HG02970 (cell line): ENCODE data around the gene OR6P1.

Experiments
- ATAC-seq: cut with Tn5 transposase; IDR thresholded peaks from one replicate; pipeline ENCODE4 v1.9.1; 2021; ENCODE audit warnings: mild to moderate bottlenecking, moderate library complexity, moderate number of reproducible peaks; ENCODE audit not compliant: unreplicated experiment, low FRiP score

Gene OR6P1

DNA sequence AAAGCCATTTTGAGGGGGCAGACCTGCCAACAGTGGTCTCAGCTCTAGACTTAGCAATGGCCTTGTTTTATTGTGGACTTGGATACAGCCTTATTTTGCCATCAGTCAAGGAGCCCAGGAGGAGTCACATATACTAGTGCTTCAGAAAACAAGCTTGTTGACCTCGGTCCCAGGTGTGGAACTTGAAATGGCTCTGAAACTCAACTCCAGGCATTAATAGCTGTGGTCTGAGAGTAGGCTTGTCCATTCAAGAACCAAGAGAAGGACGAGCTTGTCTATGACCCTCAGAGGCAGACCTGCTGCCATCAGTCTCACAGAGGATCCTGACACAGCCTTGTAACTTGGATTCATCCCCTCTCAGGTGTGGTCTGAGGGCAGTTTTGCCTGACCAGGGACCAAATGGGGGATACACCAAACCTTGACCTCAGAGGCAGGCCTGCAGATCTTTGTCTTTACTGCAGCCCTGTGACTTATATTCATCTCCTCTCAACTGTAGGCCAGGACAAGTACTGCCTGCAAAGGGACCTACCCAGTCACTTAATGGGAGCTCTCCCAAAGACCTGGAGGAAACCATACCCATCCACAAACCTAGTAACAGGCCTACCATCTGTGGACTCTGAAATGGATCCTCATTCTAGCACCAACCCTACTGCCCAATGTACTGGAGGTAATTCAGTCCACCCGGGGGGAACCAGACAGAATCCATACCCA is 49.3 kb downstream of the OR6P1 start:
- no peak for ATAC-seq

DNA sequence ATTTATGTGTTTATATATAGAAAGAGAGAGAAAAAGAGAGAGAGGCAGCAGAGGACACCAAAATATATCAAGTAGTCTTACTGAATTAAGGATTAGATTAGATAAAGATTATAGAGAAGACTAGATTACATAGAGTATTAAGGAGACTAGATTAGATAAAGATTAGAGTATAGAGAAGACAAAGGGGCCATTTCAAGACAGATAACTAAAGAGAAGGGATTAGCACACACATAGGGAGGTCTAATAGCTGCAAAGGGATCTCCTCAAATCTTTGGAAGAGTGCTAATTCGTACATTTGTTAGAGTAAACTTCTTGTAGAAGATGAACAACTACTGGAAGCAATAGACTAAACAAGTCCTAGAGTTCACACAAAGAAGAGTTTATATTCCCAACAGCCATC is 50.4 kb downstream of the OR6P1 start:
- no peak for ATAC-seq

DNA sequence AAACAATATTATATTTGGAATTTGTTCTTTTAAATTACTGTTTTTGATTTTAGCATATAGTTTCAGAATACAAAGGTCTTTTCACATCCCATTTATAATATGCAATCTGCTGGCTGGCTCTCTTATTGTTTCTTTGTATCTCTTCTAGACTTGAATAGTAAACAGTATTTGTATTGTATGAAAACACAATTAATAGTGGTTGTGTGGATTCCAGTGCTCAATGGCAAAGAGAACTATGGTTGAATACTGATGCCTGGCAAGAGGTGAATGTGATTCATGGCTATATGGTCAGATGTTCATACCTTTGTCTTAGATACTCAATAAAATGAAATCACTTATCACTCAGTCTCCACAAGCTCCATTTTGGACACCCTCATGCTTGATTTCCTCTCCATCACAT is 53.4 kb downstream of the OR6P1 start:
- no peak for ATAC-seq
